Measurements from ENCODE around the gene GPAT2. TPM values are rescaled to one million over a fixed set of nuclear protein-coding genes. Genes with fewer than 3 reads are reported as not detected.
"Not testable (repeated sequence)": the region's sequence is repeated elsewhere in the genome, so short reads cannot be mapped to it uniquely, and the experiment has no call there.

The GPAT2 gene
- total and polyA plus RNA-seq, 2 of the 8 experiments (the other 6 are each of a cell fraction or from before 2014, with no cell fraction given): 0.26 to 0.63 TPM

DNA sequence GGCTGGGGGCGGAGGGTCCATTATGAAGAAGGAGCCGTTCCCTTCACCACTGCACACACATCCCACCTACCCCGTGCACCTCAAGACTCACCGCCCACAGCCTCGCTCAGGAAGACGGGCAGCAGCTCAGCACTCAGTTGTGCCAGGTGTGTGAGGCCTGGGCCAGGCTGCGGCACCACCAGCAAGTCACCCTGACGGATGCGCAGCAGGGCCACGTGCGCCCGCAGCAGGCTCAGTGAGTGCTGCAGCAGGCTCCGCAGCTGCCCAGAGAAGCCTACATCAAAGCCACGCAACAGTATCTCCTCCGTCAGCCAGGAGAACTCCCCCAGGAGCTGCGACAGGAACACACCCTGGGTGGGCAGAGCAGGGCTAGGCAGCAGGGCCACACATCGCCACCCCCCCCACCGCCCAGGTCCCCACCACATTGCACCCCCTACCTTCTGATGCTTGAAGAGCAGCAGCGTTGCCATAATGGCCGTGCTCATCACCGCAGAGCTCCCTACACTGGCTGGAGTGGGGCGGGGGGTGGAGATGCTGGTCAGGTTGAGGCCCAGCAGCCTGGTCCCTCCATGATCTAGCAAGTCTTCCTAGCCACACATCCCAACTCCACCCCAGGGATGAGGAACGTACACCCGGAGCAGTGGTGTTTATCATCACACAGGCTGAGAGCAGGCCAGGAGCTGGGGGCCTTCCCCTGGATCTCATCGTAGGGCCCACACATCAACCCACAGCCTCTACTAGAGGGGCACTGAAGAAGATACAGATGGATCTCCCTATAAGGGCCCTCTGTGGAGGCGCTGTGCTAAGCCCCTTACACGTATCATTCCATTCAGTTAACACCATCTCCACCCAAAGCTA lies 10.2 kb downstream of the GPAT2 start (continued):
- TF ChIP-seq CTCF (IDR thresholded peaks at IDR 0.05; ENCODE audit: control extremely low read depth in 1 of 3, insufficient read depth in 1 of 3, low read depth in 1 of 3, low read length in 3 of 3): peak in 2 of 3 experiments; percentile 19 to 20; a peak in 3 of 4 replicates

DNA sequence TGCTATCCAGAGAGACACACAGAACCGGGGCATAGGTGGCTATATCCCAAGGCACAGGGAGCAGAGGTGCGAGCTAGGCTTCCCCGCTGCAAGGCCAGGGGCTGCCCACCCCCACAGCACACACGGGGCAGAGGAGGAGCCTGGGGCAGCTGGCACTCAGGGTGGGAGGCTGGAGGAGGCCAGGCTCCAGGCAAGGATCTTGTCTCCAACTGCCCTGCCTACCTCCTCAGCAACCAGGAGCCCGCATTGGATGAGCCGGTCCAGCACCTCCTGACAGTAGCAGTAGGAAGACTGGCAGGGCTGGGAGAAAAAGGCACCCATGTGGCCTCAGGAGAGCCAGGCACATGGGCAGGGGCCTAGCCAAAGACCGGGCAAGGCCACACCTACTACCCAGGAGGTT lies 11.0 kb downstream of the GPAT2 start:
- H2AK5ac ChIP-seq (ENCODE audit: low read depth, low read length); H3K4me1 ChIP-seq (replicated peaks in 1 of 4; ENCODE audit: control insufficient read depth in 3 of 4, insufficient read depth in 4 of 4, low read length in 3 of 4); FAIRE-seq; H4K5ac ChIP-seq (ENCODE audit: insufficient read length, low read depth, low read length); H3K27ac ChIP-seq (ENCODE audit: low read depth, low read length); H4K8ac ChIP-seq (ENCODE audit: extremely low read depth, insufficient read depth, low read length); H3K23ac ChIP-seq (ENCODE audit: insufficient read length); H3K4ac ChIP-seq (replicated peaks; ENCODE audit: insufficient read length, low read depth, low read length); H3K27me3 ChIP-seq (replicated peaks in 1 of 4; ENCODE audit: control insufficient read depth in 3 of 4, extremely low read depth in 1 of 4, insufficient read depth in 3 of 4, low read length in 3 of 4); H3K14ac ChIP-seq (ENCODE audit: insufficient read length); H4K91ac ChIP-seq (replicated peaks; ENCODE audit: insufficient read length, low read length); DNase-seq (ENCODE audit: low read depth in 1 of 2, low spot score in 2 of 2); H2BK15ac ChIP-seq (ENCODE audit: low read length); H2BK120ac ChIP-seq (replicated peaks; ENCODE audit: low read depth, low read length); H3K9ac ChIP-seq (replicated peaks in 1 of 4; ENCODE audit: extremely low read depth in 1 of 4, low read depth in 3 of 4, low read length in 3 of 4); H2BK12ac ChIP-seq (ENCODE audit: low read depth, low read length); H3K79me1 ChIP-seq (ENCODE audit: low read depth, low read length); H3K56ac ChIP-seq (replicated peaks; ENCODE audit: insufficient read length, low read depth, low read length); H3K79me2 ChIP-seq (ENCODE audit: control insufficient read depth in 1 of 2, insufficient read depth in 2 of 2, low read length in 2 of 2); H3K18ac ChIP-seq (ENCODE audit: extremely low read depth, low read length); POLR2A ChIA-PET (ENCODE audit: partially characterized antibody); H3K4me3 ChIP-seq (ENCODE audit: extremely low read depth in 1 of 4, insufficient read depth in 2 of 4, low read depth in 3 of 4, low read length in 4 of 4); H3K4me2 ChIP-seq (ENCODE audit: insufficient read depth in 1 of 2, low read depth in 2 of 2, low read length in 2 of 2); H2BK20ac ChIP-seq (ENCODE audit: low read length); H3K9me3 ChIP-seq (ENCODE audit: insufficient read depth in 2 of 2, low read depth in 1 of 2, low read length in 1 of 2); H2BK5ac ChIP-seq (ENCODE audit: low read depth, low read length); H4K20me1 ChIP-seq (replicated peaks in 1 of 2; ENCODE audit: control insufficient read depth in 1 of 2, insufficient read depth in 2 of 2, low read length in 2 of 2); H2AFZ ChIP-seq (ENCODE audit: low read length); H3K36me3 ChIP-seq (ENCODE audit: control insufficient read depth in 2 of 4, insufficient read depth in 4 of 4, low read length in 3 of 4); H3K23me2 ChIP-seq (ENCODE audit: low read depth, low read length): not testable (repeated sequence)
- 100% methylated on average over 6 of the region's 7 CpGs; no CpG with 5 or more reads in 1 of the 2 experiments for WGBS, 2 experiments (ENCODE audit: extremely low coverage in 1 of 2, insufficient coverage in 1 of 2, insufficient read length in 1 of 2, insufficient replicate concordance in 2 of 2, low coverage in 1 of 2, low lambda C conversion rate in 2 of 2, missing lambda C conversion rate in 1 of 2)
- CTCF ChIA-PET (ENCODE audit: partially characterized antibody): interaction anchor here (1.0 to 4.6 kb wide), 7 partner anchors 44 to 151 kb away, joined by 3 to 40 read pairs (median 5); no protein-coding TSS in a partner anchor
